Astrocyte of the cerebellum (primary cell): ENCODE measurements around the gene PELI1.

ENCODE experiments used
- DNase-seq: peaks from one replicate; pipeline ENCODE4 v3.0.0-alpha.2; 2011; ENCODE audit warnings: low read depth
- H3K4me3 ChIP-seq: 2 replicates; pipeline ENCODE4 v1.5.1; 2011; ENCODE audit warnings: mild to moderate bottlenecking, low read depth, low read length, moderate library complexity
- in situ Hi-C: cut with HindIII; loops from 2 replicates; pipeline ENCODE4 v1.10.0; 2017; ENCODE audit warnings: low sequenced_read_pairs
- TF ChIP-seq, protein P1 (sequence below): IDR thresholded peaks from 2 replicates; pipeline ENCODE4 v1.5.1; 2012; ENCODE audit warnings: low read length, low read depth, moderate library complexity, mild to moderate bottlenecking; ENCODE audit errors: missing control alignments

The PELI1 gene

DNA sequence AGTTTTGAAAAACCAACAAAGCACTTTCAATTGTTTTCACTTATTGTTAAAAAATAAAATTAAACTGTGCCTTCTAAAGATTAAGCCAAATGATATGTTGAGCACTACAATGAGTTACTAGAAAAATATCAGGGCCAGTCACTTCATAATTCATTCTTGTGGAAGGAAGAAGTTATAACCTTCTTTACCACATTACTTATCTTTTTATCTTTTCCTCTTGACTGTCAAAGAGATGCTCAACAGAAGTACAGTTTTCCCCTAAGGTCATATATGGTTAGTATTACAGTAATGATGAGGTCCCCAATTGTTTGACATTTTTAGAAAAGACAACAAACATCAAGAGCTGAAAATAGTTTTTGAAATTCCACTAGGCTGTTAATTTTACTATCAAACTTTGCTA lies 9.4 kb downstream of the PELI1 start:
- DNase-seq, result no peak
- in situ Hi-C loops, result no loop called here
- H3K4me3 ChIP-seq, result no peak overlapping the region

DNA sequence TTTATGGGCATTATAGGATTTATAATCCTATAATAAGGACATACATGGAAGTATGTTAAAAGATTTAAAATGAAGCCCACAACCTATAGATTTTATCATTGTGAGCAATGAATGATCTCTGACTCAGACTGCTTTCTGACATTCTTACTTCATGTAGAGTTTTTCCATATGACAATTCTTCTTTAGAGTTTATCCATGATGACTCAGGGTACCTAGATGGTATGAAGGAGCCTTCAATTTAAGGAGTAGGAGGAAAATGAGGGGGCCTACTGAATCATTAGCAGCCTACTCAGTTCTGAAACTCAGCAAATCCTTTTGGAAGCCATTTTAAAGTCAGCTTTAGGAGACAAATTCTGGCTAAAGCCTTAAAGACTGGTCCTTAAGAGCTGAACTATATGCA lies 10.4 kb downstream of the PELI1 start:
- in situ Hi-C loops, result no loop called here
- H3K4me3 ChIP-seq, result no peak overlapping the region
- TF ChIP-seq, protein P1, sequence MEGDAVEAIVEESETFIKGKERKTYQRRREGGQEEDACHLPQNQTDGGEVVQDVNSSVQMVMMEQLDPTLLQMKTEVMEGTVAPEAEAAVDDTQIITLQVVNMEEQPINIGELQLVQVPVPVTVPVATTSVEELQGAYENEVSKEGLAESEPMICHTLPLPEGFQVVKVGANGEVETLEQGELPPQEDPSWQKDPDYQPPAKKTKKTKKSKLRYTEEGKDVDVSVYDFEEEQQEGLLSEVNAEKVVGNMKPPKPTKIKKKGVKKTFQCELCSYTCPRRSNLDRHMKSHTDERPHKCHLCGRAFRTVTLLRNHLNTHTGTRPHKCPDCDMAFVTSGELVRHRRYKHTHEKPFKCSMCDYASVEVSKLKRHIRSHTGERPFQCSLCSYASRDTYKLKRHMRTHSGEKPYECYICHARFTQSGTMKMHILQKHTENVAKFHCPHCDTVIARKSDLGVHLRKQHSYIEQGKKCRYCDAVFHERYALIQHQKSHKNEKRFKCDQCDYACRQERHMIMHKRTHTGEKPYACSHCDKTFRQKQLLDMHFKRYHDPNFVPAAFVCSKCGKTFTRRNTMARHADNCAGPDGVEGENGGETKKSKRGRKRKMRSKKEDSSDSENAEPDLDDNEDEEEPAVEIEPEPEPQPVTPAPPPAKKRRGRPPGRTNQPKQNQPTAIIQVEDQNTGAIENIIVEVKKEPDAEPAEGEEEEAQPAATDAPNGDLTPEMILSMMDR, result no peak
- no peak for DNase-seq

More for the DNA sequence above, 9.4 kb downstream of the PELI1 start:
- TF ChIP-seq, protein P1, result no peak

DNA sequence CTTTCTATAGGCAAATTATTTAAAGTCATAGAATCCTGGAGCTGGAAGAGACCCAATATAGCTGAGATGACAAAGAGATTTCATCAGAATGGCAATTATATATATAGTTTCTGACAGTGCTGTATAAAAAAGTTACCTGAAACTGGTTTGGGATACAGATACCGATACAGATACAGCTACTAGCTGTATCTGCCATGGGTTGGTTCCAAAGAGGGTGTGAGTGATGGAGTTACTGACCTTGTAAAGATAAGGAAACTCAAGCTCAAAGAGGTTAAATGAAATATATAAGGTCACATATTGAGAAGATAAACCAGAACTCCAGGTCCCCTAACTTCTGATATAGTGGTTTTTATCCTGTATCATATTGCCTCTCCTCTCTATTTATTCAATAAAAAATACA lies 10.9 kb downstream of the PELI1 start:
- no peak overlapping the region for H3K4me3 ChIP-seq
- no peak for DNase-seq
- TF ChIP-seq, protein P1, result no peak
- in situ Hi-C loops, result no loop called here

DNA sequence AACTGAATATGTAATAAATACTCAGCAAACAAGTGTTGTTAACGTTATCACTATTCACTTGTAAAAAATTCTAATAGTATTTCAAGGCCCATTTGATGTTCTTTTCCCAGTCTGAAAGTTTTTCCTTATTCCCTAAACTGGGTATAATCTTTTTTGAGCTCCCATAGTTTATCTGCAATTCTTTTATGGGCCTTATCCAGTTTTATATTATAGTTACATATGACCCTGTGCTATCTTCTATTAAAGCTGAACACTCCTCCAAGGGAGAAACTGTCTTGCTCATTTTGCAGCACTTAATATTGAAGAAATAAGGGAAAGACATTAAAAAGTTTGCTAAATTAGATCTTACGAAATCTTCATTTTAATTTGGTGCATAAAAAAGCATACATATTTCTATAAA lies 13.9 kb downstream of the PELI1 start:
- no peak overlapping the region for H3K4me3 ChIP-seq
- TF ChIP-seq, protein P1, result no peak
- no peak for DNase-seq
- in situ Hi-C loops, result no loop called here

DNA sequence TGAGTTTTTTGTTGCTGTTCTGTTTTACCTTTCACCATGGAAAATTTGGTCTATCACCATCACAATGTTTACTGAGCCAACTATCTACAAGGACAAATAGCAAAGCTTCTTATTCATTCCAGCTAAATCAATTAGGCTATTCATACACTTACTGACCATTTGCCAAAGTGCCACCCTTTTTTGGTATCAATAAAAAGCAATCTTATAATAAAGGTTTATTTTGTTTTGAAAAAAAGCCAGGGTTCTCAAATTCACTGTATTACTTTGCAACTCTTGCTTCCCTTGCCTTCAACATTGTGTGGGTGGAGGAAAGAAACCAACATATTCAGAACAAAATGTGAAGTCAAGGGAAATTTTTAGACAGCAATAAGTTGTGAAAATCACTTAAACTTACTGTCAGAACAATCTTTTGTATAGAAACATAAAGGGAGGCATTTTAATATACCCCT lies 15.3 kb downstream of the PELI1 start:
- in situ Hi-C loops, result no loop called here
- DNase-seq, result no peak
- TF ChIP-seq, protein P1, result no peak

DNA sequence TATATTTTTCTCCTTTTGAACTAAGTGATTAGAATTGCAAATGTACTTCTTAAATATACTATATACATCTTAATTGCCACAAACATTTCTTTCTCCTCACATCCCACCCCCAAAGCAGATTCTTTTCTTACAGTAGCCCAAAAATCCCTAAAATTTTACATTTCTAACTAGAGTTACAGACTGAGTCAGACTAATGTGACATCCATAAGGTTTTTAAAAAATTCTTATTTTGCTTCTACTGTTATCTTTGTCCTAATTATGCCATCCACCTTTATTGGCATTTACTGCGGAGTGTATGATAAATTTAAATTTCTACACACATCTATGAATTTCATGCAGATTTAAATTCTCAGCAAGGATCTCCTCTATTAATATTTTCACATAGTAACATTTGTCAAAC lies 15.8 kb downstream of the PELI1 start:
- in situ Hi-C loops, result no loop called here
- DNase-seq, result no peak
- H3K4me3 ChIP-seq, result no peak overlapping the region
- TF ChIP-seq, protein P1, result no peak

More for the DNA sequence above, 15.3 kb downstream of the PELI1 start:
- H3K4me3 ChIP-seq, result no peak overlapping the region

DNA sequence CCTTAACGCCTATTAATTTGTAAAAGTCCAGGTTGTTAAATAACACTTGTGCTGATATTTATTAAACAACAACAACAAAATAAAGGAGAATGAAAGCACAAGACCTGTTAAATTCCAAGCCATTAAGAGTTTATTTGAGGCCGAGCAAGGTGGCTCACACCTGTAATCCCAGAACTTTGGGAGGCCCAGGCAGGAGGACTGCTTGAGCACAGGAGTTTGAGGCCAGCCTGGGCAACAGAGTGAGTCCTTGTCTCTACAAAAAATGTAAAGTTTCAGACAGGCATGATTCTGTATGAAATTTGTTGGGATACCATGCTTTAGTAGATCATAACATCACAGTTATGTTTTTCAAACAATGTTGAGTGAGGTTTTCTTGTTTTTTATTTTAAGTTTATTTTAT lies 17.1 kb downstream of the PELI1 start:
- no peak overlapping the region for H3K4me3 ChIP-seq
- TF ChIP-seq, protein P1, result no peak
- in situ Hi-C loops, result no loop called here
- no peak for DNase-seq
